Left ventricle myocardium inferior (tissue), 1 donor: ENCODE measurements around the gene CSMD2. TPM values are rescaled to one million over a fixed set of nuclear protein-coding genes. Genes with fewer than 3 reads are reported as not detected.

ENCODE experiments used
- DNase-seq: peaks from one replicate; pipeline ENCODE4 v3.0.0-alpha.2; 2020
- H3K27ac ChIP-seq: fragments of 200-600 bp; replicated peaks from 2 replicates; pipeline ENCODE4 v1.8.0; 2021
- H3K27me3 ChIP-seq: fragments of 200-600 bp; 2 replicates; pipeline ENCODE4 v1.8.0; 2021; ENCODE audit warnings: low read depth
- H3K36me3 ChIP-seq: fragments of 200-600 bp; 2 replicates; pipeline ENCODE4 v1.8.0; 2021
- H3K4me1 ChIP-seq: fragments of 200-600 bp; 2 replicates; pipeline ENCODE4 v1.8.0; 2021
- H3K4me3 ChIP-seq: fragments of 200-600 bp; 2 replicates; pipeline ENCODE4 v1.8.0; 2021; ENCODE audit warnings: mild to moderate bottlenecking, moderate library complexity
- H3K9me3 ChIP-seq: fragments of 200-600 bp; replicated peaks from 2 replicates; pipeline ENCODE4 v1.8.0; 2021
- intact Hi-C: fragments of 100-400 bp; cut with micrococcal nuclease; formaldehyde crosslinking; loops from one replicate; pipeline ENCODE4 v1.11.0; 2022
- total RNA-seq: library from RNA; stranded (reverse); fragmentation: NEBNext Ultra II Directional; extraction: Animal tissue kit (Norgen Biotek cat#: 25700); gene quantifications from one replicate; pipeline ENCODE4 v1.2.1, GENCODE V29; 2021
- TF ChIP-seq, protein P1 (sequence below): fragments of 200-600 bp; IDR thresholded peaks from 2 replicates; pipeline ENCODE4 v1.8.0; 2021; ENCODE audit warnings: antibody characterized with exemption, mild to moderate bottlenecking, borderline replicate concordance
- donor health status: DM: no; HTN: yes; CAD: no; lungs with severe emphysema.

Gene CSMD2
- total RNA-seq, 1 donor from 2014 or later = 0.14 TPM

DNA sequence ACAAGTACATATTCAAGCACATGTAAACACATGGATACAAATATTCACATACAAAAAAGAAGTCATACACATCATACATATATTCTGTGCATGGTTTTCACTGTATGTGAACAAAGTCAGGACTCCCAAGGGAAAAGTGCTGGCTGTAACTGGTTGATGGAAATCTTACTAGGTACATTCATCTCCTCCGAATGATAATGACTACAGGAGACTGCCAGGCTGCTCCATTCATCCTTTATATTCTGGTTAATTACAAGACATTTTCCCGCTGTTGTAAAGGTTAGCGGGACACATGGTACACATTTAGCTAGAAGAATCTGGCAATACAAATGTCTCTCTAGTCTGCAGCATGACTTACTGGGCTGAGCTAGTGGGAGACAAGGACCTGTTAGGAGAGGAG, 327.4 kb downstream of the CSMD2 start:
- H3K4me1 ChIP-seq = no peaks in the 10 kb centered on the region
- no peaks in the 10 kb centered on the region for H3K9me3 ChIP-seq
- no peak for DNase-seq
- no peaks in the 10 kb centered on the region for H3K36me3 ChIP-seq
- TF ChIP-seq, protein P1, sequence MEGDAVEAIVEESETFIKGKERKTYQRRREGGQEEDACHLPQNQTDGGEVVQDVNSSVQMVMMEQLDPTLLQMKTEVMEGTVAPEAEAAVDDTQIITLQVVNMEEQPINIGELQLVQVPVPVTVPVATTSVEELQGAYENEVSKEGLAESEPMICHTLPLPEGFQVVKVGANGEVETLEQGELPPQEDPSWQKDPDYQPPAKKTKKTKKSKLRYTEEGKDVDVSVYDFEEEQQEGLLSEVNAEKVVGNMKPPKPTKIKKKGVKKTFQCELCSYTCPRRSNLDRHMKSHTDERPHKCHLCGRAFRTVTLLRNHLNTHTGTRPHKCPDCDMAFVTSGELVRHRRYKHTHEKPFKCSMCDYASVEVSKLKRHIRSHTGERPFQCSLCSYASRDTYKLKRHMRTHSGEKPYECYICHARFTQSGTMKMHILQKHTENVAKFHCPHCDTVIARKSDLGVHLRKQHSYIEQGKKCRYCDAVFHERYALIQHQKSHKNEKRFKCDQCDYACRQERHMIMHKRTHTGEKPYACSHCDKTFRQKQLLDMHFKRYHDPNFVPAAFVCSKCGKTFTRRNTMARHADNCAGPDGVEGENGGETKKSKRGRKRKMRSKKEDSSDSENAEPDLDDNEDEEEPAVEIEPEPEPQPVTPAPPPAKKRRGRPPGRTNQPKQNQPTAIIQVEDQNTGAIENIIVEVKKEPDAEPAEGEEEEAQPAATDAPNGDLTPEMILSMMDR = no peak
- H3K4me3 ChIP-seq = no peak overlapping the region
- intact Hi-C loops = no loop called here
- H3K27ac ChIP-seq = no peak overlapping the region
- peaks cover 22% of the 10 kb centered on the region for H3K27me3 ChIP-seq

DNA sequence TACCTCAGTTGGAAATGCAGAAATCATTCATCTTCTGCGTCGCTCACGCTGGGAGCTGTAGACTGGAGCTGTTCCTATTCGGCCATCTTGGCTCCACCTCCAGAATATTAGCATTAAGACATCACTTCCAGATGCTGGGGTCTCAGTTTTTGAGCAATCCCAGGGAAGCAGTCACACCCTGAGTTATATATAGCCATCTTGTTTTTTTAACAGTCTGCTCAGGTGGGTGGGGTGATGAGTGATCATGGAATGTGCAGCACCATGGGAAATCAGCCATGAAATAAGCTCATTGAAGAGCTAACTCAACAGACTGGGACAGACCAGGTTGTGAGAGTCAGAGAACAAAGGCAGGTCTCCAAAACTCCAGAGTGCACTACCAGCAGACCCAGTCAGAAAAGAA, 328.1 kb downstream of the CSMD2 start:
- TF ChIP-seq, protein P1 = no peak

DNA sequence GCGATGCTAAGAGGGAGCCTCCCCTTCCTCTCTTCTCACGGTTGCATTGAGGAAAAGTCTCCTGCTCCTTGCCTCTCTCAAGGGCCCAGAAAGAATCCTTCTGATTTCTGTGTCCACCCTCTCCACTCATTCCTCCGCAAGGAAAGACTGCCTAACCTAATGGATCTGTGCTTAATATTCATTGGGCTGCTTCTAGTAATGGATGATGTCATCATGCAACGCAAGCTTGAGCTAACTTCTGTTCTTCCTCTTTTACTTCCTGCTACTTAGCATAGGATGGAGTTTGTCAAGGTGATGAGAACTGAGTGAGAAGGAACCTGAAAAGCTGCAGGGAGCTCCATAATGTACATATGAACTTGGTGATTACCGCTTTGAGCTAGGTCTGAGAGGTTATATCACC, 336.4 kb downstream of the CSMD2 start:
- peaks cover 42% of the 10 kb centered on the region for H3K27me3 ChIP-seq
- H3K9me3 ChIP-seq = no peaks in the 10 kb centered on the region
- H3K36me3 ChIP-seq = no peaks in the 10 kb centered on the region
- H3K4me1 ChIP-seq = no peaks in the 10 kb centered on the region
- DNase-seq = no peak
- TF ChIP-seq, protein P1 = no peak
- no peak overlapping the region for H3K4me3 ChIP-seq
- intact Hi-C loops = no loop called here
- no peak overlapping the region for H3K27ac ChIP-seq

More for the DNA sequence above, 328.1 kb downstream of the CSMD2 start:
- Histone ChIP-seq H3K36me3 (no peaks in the 10 kb centered on the region), H3K27ac (no peak overlapping the region), H3K27me3 (peaks cover 22% of the 10 kb centered on the region), H3K4me3 (no peak overlapping the region), H3K9me3 (no peaks in the 10 kb centered on the region), H3K4me1 (no peaks in the 10 kb centered on the region)
- intact Hi-C loops = no loop called here
- no peak for DNase-seq

DNA sequence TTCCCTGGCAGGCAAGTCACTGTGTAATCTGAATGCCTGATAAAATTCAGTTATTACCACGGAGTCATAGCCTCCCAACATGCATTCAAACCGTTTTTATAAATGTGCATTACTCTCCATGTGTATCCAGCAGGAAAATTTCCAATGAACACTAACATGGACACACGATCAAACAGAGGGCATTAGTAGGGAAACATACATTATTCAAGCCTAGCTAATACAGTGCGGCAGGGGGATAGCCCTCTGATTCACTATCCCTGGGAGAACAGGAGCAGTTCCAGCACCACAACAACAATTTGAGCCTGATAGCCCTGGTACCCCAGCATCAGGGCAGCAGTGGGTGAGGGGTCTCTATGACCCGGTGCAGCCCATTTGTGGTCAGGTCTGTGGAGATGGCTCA, 337.0 kb downstream of the CSMD2 start:
- Histone ChIP-seq H3K27me3 (peaks cover 48% of the 10 kb centered on the region), H3K36me3 (no peaks in the 10 kb centered on the region), H3K4me3 (no peak overlapping the region), H3K9me3 (no peaks in the 10 kb centered on the region), H3K4me1 (no peaks in the 10 kb centered on the region), H3K27ac (no peak overlapping the region)
- no peak for DNase-seq
- intact Hi-C loops = no loop called here
- TF ChIP-seq, protein P1 = no peak

DNA sequence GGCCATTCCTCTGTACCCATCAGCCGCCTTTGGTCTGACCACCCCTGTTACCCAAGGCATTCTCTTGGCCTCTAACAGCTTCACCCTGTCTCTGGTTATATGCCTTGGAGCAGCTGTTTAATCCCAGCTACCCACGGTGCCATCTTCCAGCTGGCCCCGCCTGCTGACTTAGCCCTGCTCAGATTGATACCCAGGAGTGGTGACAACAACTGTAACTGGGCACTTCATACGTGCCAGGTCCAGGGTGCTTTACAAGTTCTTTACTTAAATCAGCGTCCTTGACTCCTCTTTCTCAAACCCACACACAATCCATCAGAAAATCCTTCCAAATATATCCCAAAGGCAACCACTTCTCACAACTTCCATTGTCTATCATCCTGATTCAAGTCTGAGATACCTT, 338.3 kb downstream of the CSMD2 start:
- no peaks in the 10 kb centered on the region for H3K4me1 ChIP-seq
- no peak overlapping the region for H3K27ac ChIP-seq
- H3K27me3 ChIP-seq = peaks cover 62% of the 10 kb centered on the region
- H3K9me3 ChIP-seq = no peaks in the 10 kb centered on the region
- no peak for DNase-seq
- no peak overlapping the region for H3K4me3 ChIP-seq
- intact Hi-C loops = no loop called here
- no peaks in the 10 kb centered on the region for H3K36me3 ChIP-seq
- TF ChIP-seq, protein P1 = no peak

DNA sequence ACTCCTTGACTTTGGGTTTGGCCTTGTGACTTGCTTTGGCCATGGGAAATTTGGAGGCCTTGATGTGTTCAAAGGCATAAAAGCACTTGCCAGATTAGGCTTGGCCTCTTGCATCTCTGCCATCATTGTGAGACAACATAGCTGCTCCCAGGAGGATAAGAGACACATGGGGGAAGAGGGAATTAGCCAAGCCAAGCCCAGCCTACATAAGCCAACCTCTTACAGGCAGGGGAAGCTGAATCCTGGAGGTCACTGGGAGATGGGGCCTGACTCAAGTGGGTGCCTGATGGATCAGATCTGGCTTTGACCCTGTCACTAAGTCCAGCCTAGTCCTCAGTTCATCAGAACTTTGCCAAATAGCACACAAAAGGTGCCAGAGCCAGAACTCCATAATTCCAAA, 338.7 kb downstream of the CSMD2 start:
- no peak for DNase-seq
- H3K9me3 ChIP-seq = no peaks in the 10 kb centered on the region
- no peaks in the 10 kb centered on the region for H3K36me3 ChIP-seq
- TF ChIP-seq, protein P1 = no peak
- no peak overlapping the region for H3K27ac ChIP-seq
- intact Hi-C loops = no loop called here
- H3K4me1 ChIP-seq = no peaks in the 10 kb centered on the region
- no peak overlapping the region for H3K4me3 ChIP-seq
- H3K27me3 ChIP-seq = peaks cover 66% of the 10 kb centered on the region
